HG03457 (cell line): ENCODE data around the gene RAB5B.
"Not testable (repeated sequence)": the region's sequence is repeated elsewhere in the genome, so short reads cannot be mapped to it uniquely, and the experiment has no call there.

Experiments used
- ATAC-seq: cut with Tn5 transposase; IDR thresholded peaks from one replicate; pipeline ENCODE4 v1.9.1; 2021; ENCODE audit warnings: moderate number of reproducible peaks; ENCODE audit not compliant: unreplicated experiment

RAB5B gene

GRCh38 chr12:56013482-56013881 is 39.6 kb downstream of the RAB5B start:
- ATAC-seq: no peak

GRCh38 chr12:56014205-56014604 is 40.3 kb downstream of the RAB5B start:
- ATAC-seq: no peak

GRCh38 chr12:56017181-56017580 is 43.3 kb downstream of the RAB5B start:
- ATAC-seq: no peak

GRCh38 chr12:56018356-56018755 is 44.5 kb downstream of the RAB5B start:
- ATAC-seq: no peak

GRCh38 chr12:56020423-56021184 is 46.7 kb downstream of the RAB5B start, which contains the start of gene IKZF4:
IKZF4 (plus strand) TSS chr12:56021043; CDS start chr12:56021494, 451 bp downstream.
- ATAC-seq: no peak

- no peak for ATAC-seq
These were observed 48.1 kb downstream of the RAB5B start for GRCh38 chr12:56021889-56022497.

GRCh38 chr12:56028511-56029165 is 54.8 kb downstream of the RAB5B start:
- no peak for ATAC-seq

- ATAC-seq: no peak
These were observed 55.3 kb downstream of the RAB5B start for GRCh38 chr12:56029166-56029519.

GRCh38 chr12:56029666-56030293 is 55.9 kb downstream of the RAB5B start:
- ATAC-seq: no peak

GRCh38 chr12:56031987-56032386 is 58.1 kb downstream of the RAB5B start:
- ATAC-seq: no peak

- ATAC-seq: no peak
These were observed 60.9 kb downstream of the RAB5B start for GRCh38 chr12:56034586-56035332.

- ATAC-seq: no peak
These were observed 63.3 kb downstream of the RAB5B start for GRCh38 chr12:56037161-56037560.

GRCh38 chr12:56038022-56038655 is 64.3 kb downstream of the RAB5B start:
- ATAC-seq: no peak

- no peak for ATAC-seq
These were observed 66.3 kb downstream of the RAB5B start for GRCh38 chr12:56040151-56040550.

GRCh38 chr12:56040963-56041551 is 67.2 kb downstream of the RAB5B start:
- no peak for ATAC-seq

GRCh38 chr12:56041552-56042429 is 67.9 kb downstream of the RAB5B start, which contains the start of gene RPS26:
RPS26 (plus strand) TSS chr12:56041918; CDS start chr12:56042167, 249 bp downstream.
- ATAC-seq: peak; percentile 71

GRCh38 chr12:56042430-56042813 is 68.5 kb downstream of the RAB5B start:
- ATAC-seq: not testable (repeated sequence)

GRCh38 chr12:56042843-56043242 is 69.0 kb downstream of the RAB5B start:
- ATAC-seq: no peak
